HG03280 (cell line): ENCODE results near the gene GTF2F2.

Experiments used
- ATAC-seq: cut with Tn5 transposase; IDR thresholded peaks from one replicate; pipeline ENCODE4 v1.9.1; 2021; ENCODE audit warnings: mild to moderate bottlenecking, moderate library complexity; ENCODE audit not compliant: unreplicated experiment

GTF2F2 gene

GRCh38 chr13:45209229-45209628, 88.9 kb downstream of the GTF2F2 start:
- no peak for ATAC-seq

GRCh38 chr13:45215392-45216077, 95.2 kb downstream of the GTF2F2 start:
- ATAC-seq = no peak

- no peak for ATAC-seq
Observed at GRCh38 chr13:45216193-45216592, 95.9 kb downstream of the GTF2F2 start.

- ATAC-seq = no peak
Observed at GRCh38 chr13:45218689-45219088, 98.4 kb downstream of the GTF2F2 start.

GRCh38 chr13:45219123-45219891, 99.0 kb downstream of the GTF2F2 start:
- ATAC-seq = no peak

- no peak for ATAC-seq
Observed at GRCh38 chr13:45219938-45220375, 99.6 kb downstream of the GTF2F2 start.

- no peak for ATAC-seq
Observed at GRCh38 chr13:45220403-45220802, 100.1 kb downstream of the GTF2F2 start.

GRCh38 chr13:45222516-45222915, 102.2 kb downstream of the GTF2F2 start:
- ATAC-seq = no peak

GRCh38 chr13:45222919-45223318, 102.6 kb downstream of the GTF2F2 start:
- ATAC-seq = no peak

GRCh38 chr13:45224176-45224575, 103.9 kb downstream of the GTF2F2 start:
- ATAC-seq = no peak

GRCh38 chr13:45225370-45225769, 105.1 kb downstream of the GTF2F2 start:
- ATAC-seq = no peak

GRCh38 chr13:45226024-45226423, 105.7 kb downstream of the GTF2F2 start:
- ATAC-seq = no peak

GRCh38 chr13:45228002-45228401, 107.7 kb downstream of the GTF2F2 start:
- ATAC-seq = no peak

- no peak for ATAC-seq
Observed at GRCh38 chr13:45229172-45229571, 108.9 kb downstream of the GTF2F2 start.

GRCh38 chr13:45231305-45231704, 111.0 kb downstream of the GTF2F2 start:
- ATAC-seq = no peak

- ATAC-seq = no peak
Observed at GRCh38 chr13:45231722-45232121, 111.4 kb downstream of the GTF2F2 start.

- ATAC-seq = no peak
Observed at GRCh38 chr13:45232591-45232990, 112.3 kb downstream of the GTF2F2 start.

- no peak for ATAC-seq
Observed at GRCh38 chr13:45238945-45239795, 118.9 kb downstream of the GTF2F2 start.

GRCh38 chr13:45240143-45240542, 119.8 kb downstream of the GTF2F2 start:
- ATAC-seq = no peak

GRCh38 chr13:45242070-45242469, 121.8 kb downstream of the GTF2F2 start:
- ATAC-seq = no peak

- no peak for ATAC-seq
Observed at GRCh38 chr13:45242524-45242923, 122.2 kb downstream of the GTF2F2 start.
